Measurements from ENCODE around the gene CDH13.

- TF ChIP-seq CTCF (conservative IDR thresholded peaks at IDR 0.05), result no peak
- no peak for TF ChIP-seq ZFX (IDR thresholded peaks at IDR 0.05)
Observed at GRCh38 chr16:83070416-83071209, 443.8 kb downstream of the CDH13 start.
